Liver (tissue), 9 donors: ENCODE data around the gene CAMK2N2. TPM values are rescaled to one million over a fixed set of nuclear protein-coding genes. Genes with fewer than 3 reads are reported as not detected.

Experiments used
- DNase-seq: peaks from one replicate; pipeline ENCODE4 v3.0.0-alpha.2; 2017; ENCODE audit warnings: low spot score
- H3K27ac ChIP-seq, 2 donors: one replicate each; pipeline ENCODE4 v1.7.0; 2013; ENCODE audit warnings: inconsistent platforms in 2 of 2, low read length in 2 of 2, control low read depth in 1 of 2, low read depth in 1 of 2, mild to moderate bottlenecking in 1 of 2
- H3K27me3 ChIP-seq, 4 donors: one replicate each; pipeline versions ENCODE4 v1.6.1 to v1.7.0; 2013; ENCODE audit warnings: low read length in 3 of 4, inconsistent platforms in 1 of 4, mild to moderate bottlenecking in 1 of 4, moderate library complexity in 1 of 4; ENCODE audit not compliant: control insufficient read depth in 4 of 4, insufficient read depth in 4 of 4
- H3K36me3 ChIP-seq, 4 donors: one replicate each; pipeline versions ENCODE4 v1.6.1 to v1.7.0; 2013; ENCODE audit warnings: low read length in 3 of 4, mild to moderate bottlenecking in 3 of 4, low read depth in 1 of 4, moderate library complexity in 1 of 4; ENCODE audit not compliant: control insufficient read depth in 4 of 4, insufficient read depth in 3 of 4
- H3K4me1 ChIP-seq, 4 donors: one replicate each; pipeline versions ENCODE4 v1.6.1 to v1.7.0; 2013; ENCODE audit warnings: low read length in 3 of 4, mild to moderate bottlenecking in 3 of 4, moderate library complexity in 1 of 4; ENCODE audit not compliant: control insufficient read depth in 4 of 4, insufficient read depth in 4 of 4
- H3K4me3 ChIP-seq, 3 donors: one replicate each; pipeline versions ENCODE4 v1.6.1 to v1.7.0; 2013; ENCODE audit warnings: low read length in 3 of 3, control low read depth in 1 of 3, low read depth in 1 of 3, mild to moderate bottlenecking in 1 of 3
- H3K9ac ChIP-seq, 2 donors: one replicate each; pipeline ENCODE4 v1.7.0; 2013; ENCODE audit warnings: low read length in 2 of 2, mild to moderate bottlenecking in 2 of 2, moderate library complexity in 2 of 2, control low read depth in 1 of 2, low read depth in 1 of 2
- H3K9me3 ChIP-seq, 4 donors: one replicate each; pipeline versions ENCODE4 v1.6.1 to v1.7.0; 2013; ENCODE audit warnings: low read length in 3 of 4; ENCODE audit not compliant: control insufficient read depth in 4 of 4
- ATF3 ChIP-seq: IDR thresholded peaks from 2 replicates; pipeline ENCODE4 v1.6.1; 2016; ENCODE audit warnings: antibody characterized with exemption
- CTCF ChIP-seq: fragments of 150-350 bp; IDR thresholded peaks from 2 replicates; pipeline ENCODE4 v1.5.1; 2017; ENCODE audit warnings: improper control_type of control experiment, low read depth, low read length; ENCODE audit not compliant: missing input control
- EGR1 ChIP-seq, 2 donors: IDR thresholded peaks; 2 replicates each; pipeline ENCODE4 v1.6.1; 2016 to 2018; ENCODE audit warnings: antibody characterized with exemption in 2 of 2, low read depth in 2 of 2
- FOXA1 ChIP-seq: IDR thresholded peaks from 2 replicates; pipeline ENCODE4 v1.6.1; 2016; ENCODE audit warnings: antibody characterized with exemption
- FOXA2 ChIP-seq: IDR thresholded peaks from 2 replicates; pipeline ENCODE4 v1.6.1; 2016; ENCODE audit warnings: antibody characterized with exemption
- GABPA ChIP-seq, 2 donors: IDR thresholded peaks in 1 of 2; conservative IDR thresholded peaks in 1 of 2; 2 replicates each; pipeline ENCODE4 v1.6.1; 2016; ENCODE audit warnings: antibody characterized with exemption in 2 of 2, mild to moderate bottlenecking in 1 of 2, moderate library complexity in 1 of 2
- HNF4A ChIP-seq, 2 donors: conservative IDR thresholded peaks; 2 replicates each; pipeline ENCODE4 v1.6.1; 2016; ENCODE audit warnings: antibody characterized with exemption in 2 of 2, mild to moderate bottlenecking in 2 of 2
- HNF4G ChIP-seq: IDR thresholded peaks from 2 replicates; pipeline ENCODE4 v1.6.1; 2016; ENCODE audit warnings: antibody characterized with exemption
- JUND ChIP-seq, 2 donors: IDR thresholded peaks; 2 replicates each; pipeline ENCODE4 v1.6.1; 2016; ENCODE audit warnings: antibody characterized with exemption in 2 of 2
- MAX ChIP-seq: IDR thresholded peaks from 2 replicates; pipeline ENCODE4 v1.6.1; 2016; ENCODE audit warnings: antibody characterized with exemption
- NR2F2 ChIP-seq: IDR thresholded peaks from 2 replicates; pipeline ENCODE4 v1.6.1; 2016; ENCODE audit warnings: antibody characterized with exemption
- RAD21 ChIP-seq, 2 donors: IDR thresholded peaks; 2 replicates each; pipeline ENCODE4 v1.6.1; 2016; ENCODE audit warnings: antibody characterized with exemption in 2 of 2, mild to moderate bottlenecking in 2 of 2
- REST ChIP-seq: IDR thresholded peaks from 2 replicates; pipeline ENCODE4 v1.6.1; 2016; ENCODE audit warnings: antibody characterized with exemption, mild to moderate bottlenecking
- RXRA ChIP-seq, 2 donors: IDR thresholded peaks; 2 replicates each; pipeline ENCODE4 v1.6.1; 2017 to 2018; ENCODE audit warnings: antibody characterized with exemption in 2 of 2, mild to moderate bottlenecking in 1 of 2
- SP1 ChIP-seq: IDR thresholded peaks from 2 replicates; pipeline ENCODE4 v1.6.1; 2018; ENCODE audit warnings: antibody characterized with exemption, mild to moderate bottlenecking
- TAF1 ChIP-seq: conservative IDR thresholded peaks from 2 replicates; pipeline ENCODE4 v1.6.1; 2016; ENCODE audit warnings: antibody characterized with exemption, mild to moderate bottlenecking
- YY1 ChIP-seq: IDR thresholded peaks from 2 replicates; pipeline ENCODE4 v1.6.1; 2016; ENCODE audit warnings: antibody characterized with exemption, mild to moderate bottlenecking
- ZBTB33 ChIP-seq: IDR thresholded peaks from 2 replicates; pipeline ENCODE4 v1.6.1; 2016; ENCODE audit warnings: antibody characterized with exemption
- WGBS: extraction: QIAGEN DNeasy Blood & Tissue Kit; methylation state at CpG from one replicate; pipeline ENCODE4 v1.1.7; 2013; 5-methylcytosine and 5-hydroxymethylcytosine counted together
- polyA plus RNA-seq, 2 donors: library from polyadenylated mRNA; stranded (reverse) in 1 of 2; unstranded in 1 of 2; fragments of 200-250 nt in 1 of 2; fragments of >200 nt in 1 of 2; fragmentation: Nextera tagmentation in 1 of 2; extraction: Ambion mirVana in 1 of 2; gene quantifications; one replicate each; pipeline versions ENCODE4 v1.2.1 to v1.2.3, GENCODE V29; 2013 to 2015
- total RNA-seq, 2 donors: library from RNA; depleted of rRNA; stranded (reverse); fragments of >200 nt; gene quantifications; one replicate each; pipeline ENCODE4 v1.2.3, GENCODE V29; 2014
- donor health status: healthy.
- donor health status: healthy.
- donor health status: healthy.
- donor health status: healthy.
- donor health status: healthy.

Gene CAMK2N2
- total and polyA plus RNA-seq, 4 donors, result 0.61 TPM; not detected in 3

GRCh38 chr3:184236033-184236410, 25.3 kb downstream of the CAMK2N2 start:
- H3K4me1 ChIP-seq, result no peaks in the 10 kb centered on the region
- peaks cover 0 to 5% (median 2%) of the 10 kb centered on the region in 4 donors for H3K27me3 ChIP-seq
- H3K9ac ChIP-seq, result no peak overlapping the region
- 72% methylated on average over 14 of the region's 14 CpGs for WGBS
- no peak overlapping the region for H3K27ac ChIP-seq
- no peak overlapping the region for H3K4me3 ChIP-seq
- H3K9me3 ChIP-seq, result no peaks in the 10 kb centered on the region
- no peaks in the 10 kb centered on the region for H3K36me3 ChIP-seq
- TF ChIP-seq NR2F2 (no peak), ZBTB33 (no peak), JUND (IDR thresholded peaks at IDR 0.05) (no peak), SP1 (no peak), GABPA (IDR thresholded peaks at IDR 0.05 in 1 of 2, conservative IDR thresholded peaks at IDR 0.05 in 1 of 2) (no peak), HNF4G (no peak), EGR1 (IDR thresholded peaks at IDR 0.05; ENCODE audit: low read depth in 2 of 2) (no peak), YY1 (no peak), FOXA2 (no peak), HNF4A (conservative IDR thresholded peaks at IDR 0.05) (no peak), TAF1 (no peak), FOXA1 (no peak), MAX (no peak), RAD21 (IDR thresholded peaks at IDR 0.05) (no peak), REST (no peak), RXRA (IDR thresholded peaks at IDR 0.05) (no peak), ATF3 (no peak), CTCF (no peak)
- DNase-seq, result no peak
